Effector CD8-positive, alpha-beta T cell (primary cell): ENCODE measurements around the gene ID2.

Source experiments
- DNase-seq: peaks from one replicate; lab custom pipeline; 2025; lab: John Stamatoyannopoulos, UW

ID2 gene

GRCh38 chr2:8732601-8733000, 50.7 kb downstream of the ID2 start:
- no peak for DNase-seq
